ENCODE data around the gene RPAIN.
A peak's percentile ranks its signal among the peaks of the same experiment; 100 is the strongest.
"Not testable (repeated sequence)": the region's sequence is repeated elsewhere in the genome, so short reads cannot be mapped to it uniquely, and the experiment has no call there.

Gene RPAIN

DNA sequence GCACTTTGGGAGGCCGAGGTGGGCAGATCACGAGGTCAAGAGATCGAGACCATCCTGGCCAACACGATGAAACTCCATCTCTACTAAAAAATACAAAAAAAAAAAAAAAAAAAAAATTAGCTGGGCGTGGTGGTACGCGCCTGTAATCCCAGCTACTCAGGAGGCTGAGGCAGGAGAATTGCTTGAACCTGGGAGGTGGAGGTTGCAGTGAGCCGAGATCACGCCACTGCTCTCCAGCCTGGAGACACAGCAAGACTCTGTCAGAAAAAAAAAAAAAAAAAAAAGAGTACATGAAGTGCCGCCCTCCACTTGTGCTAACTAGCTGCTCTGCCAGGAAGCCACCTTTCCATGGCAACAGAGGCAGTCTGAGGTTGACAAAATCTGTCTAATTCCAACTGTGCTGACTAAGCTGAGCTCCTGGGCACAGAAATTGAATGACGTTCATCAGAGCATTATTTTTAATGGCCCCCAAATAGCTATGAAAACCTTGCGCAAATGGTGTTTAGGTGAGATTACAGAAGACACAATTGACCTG is 15.9 kb downstream of the RPAIN start:
- 83% methylated on average over 2 of the region's 12 CpGs for WGBS (ENCODE audit: insufficient coverage)
- not testable (repeated sequence) for H3K4me3 ChIP-seq (ENCODE audit: control insufficient read depth in 1 of 7, extremely low read depth in 1 of 7, insufficient read depth in 4 of 7, low read depth in 2 of 7, low read length in 6 of 7); H3K27me3 ChIP-seq (replicated peaks in 2 of 5; ENCODE audit: control insufficient read depth in 4 of 5, insufficient read depth in 5 of 5, low read length in 4 of 5); H3K9me3 ChIP-seq (ENCODE audit: control extremely low read depth in 1 of 5, control insufficient read depth in 4 of 5, insufficient read depth in 2 of 5, low read depth in 1 of 5, low read length in 4 of 5)
- H3K4me1 ChIP-seq (ENCODE audit: control extremely low read depth in 1 of 4, control insufficient read depth in 4 of 4, insufficient read depth in 4 of 4, low read length in 3 of 4) = peaks cover 17 to 35% (median 25%) of the 10 kb centered on the region in 4 experiments
- peak in 2 of 3 donors; percentile 68 to 73 for DNase-seq
- ChIA-PET CTCF (interaction anchor here (1.2 to 1.6 kb wide), 2 partner anchors 11 to 47 kb away, joined by 3 to 4 read pairs; no protein-coding TSS in a partner anchor), POLR2A (interaction anchor here (0.6 to 1.1 kb wide), 2 partner anchors 11 to 22 kb away, joined by 3 read pairs; no protein-coding TSS in a partner anchor)
- peaks cover 14 to 57% (median 41%) of the 10 kb centered on the region in 4 experiments for H3K36me3 ChIP-seq (ENCODE audit: control insufficient read depth in 4 of 4, insufficient read depth in 4 of 4, low read length in 3 of 4)
- H3K27ac ChIP-seq (ENCODE audit: insufficient read depth in 1 of 2, low read depth in 1 of 2, low read length in 2 of 2, poor library complexity in 1 of 2, severe bottlenecking in 2 of 2) = peak overlapping the region in 1 of 2 experiments; percentile 11

DNA sequence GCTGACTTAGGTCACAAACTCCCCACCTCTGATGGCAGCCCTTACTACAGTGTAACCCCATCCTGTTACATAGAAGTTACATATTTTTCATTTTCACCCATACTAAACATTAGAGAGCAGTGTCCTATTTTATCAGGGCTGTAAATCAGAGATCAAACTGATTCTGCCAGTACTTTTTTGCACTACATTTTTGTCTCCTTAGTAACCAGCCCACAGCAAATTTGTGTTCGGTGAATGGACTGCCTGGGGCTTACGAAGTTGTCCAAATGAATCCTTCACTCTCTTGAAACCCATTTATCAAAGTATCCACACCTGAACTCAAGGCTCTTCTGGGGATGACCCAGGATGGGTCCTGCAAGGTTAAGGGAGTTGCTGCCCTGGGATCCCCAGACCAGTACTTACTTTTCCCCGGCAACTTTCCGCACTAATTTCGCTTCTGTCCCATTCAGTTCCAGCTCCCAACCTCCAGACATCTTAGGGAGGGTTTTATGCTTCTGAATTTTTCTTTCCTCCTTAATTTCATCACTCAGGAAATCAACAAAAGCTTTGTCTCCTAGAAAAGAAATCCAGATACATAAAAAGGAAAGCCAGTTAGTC is 17.8 kb downstream of the RPAIN start:
- ChIA-PET CTCF (interaction anchor here (1.3 to 4.8 kb wide), 3 partner anchors 13 to 131 kb away, joined by 3 to 30 read pairs (median 4); partner anchors contain the start of genes NUP88 and RPAIN), POLR2A (interaction anchor here (1.1 kb wide), 1 partner anchor 10 kb away, joined by 3 read pairs; no protein-coding TSS in a partner anchor)
- Histone ChIP-seq H3K27ac (ENCODE audit: insufficient read depth in 1 of 2, low read depth in 1 of 2, low read length in 2 of 2, poor library complexity in 1 of 2, severe bottlenecking in 2 of 2) (peak overlapping the region; percentile 19 to 85), H3K36me3 (ENCODE audit: control insufficient read depth in 4 of 4, insufficient read depth in 4 of 4, low read length in 3 of 4) (peaks cover 17 to 47% (median 34%) of the 10 kb centered on the region in 4 experiments), H3K27me3 (replicated peaks in 2 of 5; ENCODE audit: control insufficient read depth in 4 of 5, insufficient read depth in 5 of 5, low read length in 4 of 5) (no peaks in the 10 kb centered on the region), H3K9me3 (ENCODE audit: control extremely low read depth in 1 of 5, control insufficient read depth in 4 of 5, insufficient read depth in 2 of 5, low read depth in 1 of 5, low read length in 4 of 5) (no peaks in the 10 kb centered on the region), H3K4me3 (ENCODE audit: control insufficient read depth in 1 of 7, extremely low read depth in 1 of 7, insufficient read depth in 4 of 7, low read depth in 2 of 7, low read length in 6 of 7) (peak overlapping the region in 6 of 7 experiments; percentile 68 to 100 (median 91)), H3K4me1 (ENCODE audit: control extremely low read depth in 1 of 4, control insufficient read depth in 4 of 4, insufficient read depth in 4 of 4, low read length in 3 of 4) (peaks cover 17 to 35% (median 25%) of the 10 kb centered on the region in 4 experiments)
- 93% methylated on average over 5 of the region's 5 CpGs for WGBS (ENCODE audit: insufficient coverage)
- no peak for DNase-seq

DNA sequence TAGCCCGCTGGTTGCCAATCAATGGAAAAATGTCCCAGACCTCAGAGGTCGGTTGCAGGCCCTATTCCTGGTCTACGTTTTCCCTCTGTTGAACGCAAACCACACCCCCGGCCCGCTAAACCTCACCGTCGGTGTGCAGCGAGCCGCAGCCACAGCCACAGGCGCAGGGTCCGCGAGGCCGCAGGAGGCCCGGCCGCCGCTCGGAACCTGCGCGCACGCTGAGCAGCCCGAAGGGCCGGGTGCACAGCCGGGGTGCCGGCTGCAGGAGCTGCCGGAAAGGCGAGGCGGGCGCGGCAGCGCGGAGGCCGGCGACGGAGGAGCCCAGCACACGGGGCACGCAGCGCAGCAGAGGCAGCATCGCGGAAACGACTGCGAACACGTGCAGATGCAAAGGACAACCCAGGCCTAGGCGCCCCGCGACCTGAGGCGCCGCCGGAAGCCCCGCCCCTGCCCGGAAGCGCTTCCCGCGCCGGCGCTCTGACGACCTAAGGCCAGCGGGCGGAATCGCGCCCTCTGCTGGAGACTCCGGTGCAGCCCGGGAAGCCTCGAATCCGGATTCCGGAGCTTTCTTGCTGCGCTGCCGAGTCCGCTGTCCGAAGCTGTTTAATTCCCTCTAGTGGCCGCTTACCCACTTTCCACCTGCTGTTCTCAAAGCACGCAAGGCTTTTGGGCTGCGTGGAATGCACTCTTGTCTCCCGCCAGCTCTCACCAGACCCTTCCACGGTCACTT is 18.9 kb downstream of the RPAIN start, which contains the start of gene C1QBP:
C1QBP (minus strand) TSS at position 440 of the 730 bp plus-strand sequence; CDS start at position 358, 82 bp downstream.
- under 1% methylated on average over 67 of the region's 75 CpGs for WGBS (ENCODE audit: insufficient coverage)
- ChIA-PET CTCF (interaction anchor here (0.5 to 4.8 kb wide), 16 partner anchors 9 to 1005 kb away, joined by 3 to 30 read pairs (median 3); partner anchors contain the start of genes NUP88, RPAIN and SPNS3), POLR2A (interaction anchor here (1.0 to 2.3 kb wide), 3 partner anchors 9 to 19 kb away, joined by 3 to 13 read pairs (median 3); partner anchors contain the start of genes NUP88 and RPAIN)
- Histone ChIP-seq H3K9me3 (ENCODE audit: control extremely low read depth in 1 of 5, control insufficient read depth in 4 of 5, insufficient read depth in 2 of 5, low read depth in 1 of 5, low read length in 4 of 5) (no peaks in the 10 kb centered on the region), H3K36me3 (ENCODE audit: control insufficient read depth in 4 of 4, insufficient read depth in 4 of 4, low read length in 3 of 4) (peaks cover 15 to 46% (median 32%) of the 10 kb centered on the region in 4 experiments), H3K27ac (ENCODE audit: insufficient read depth in 1 of 2, low read depth in 1 of 2, low read length in 2 of 2, poor library complexity in 1 of 2, severe bottlenecking in 2 of 2) (peak within 1 kb of the TSS; percentile 75 to 85), H3K4me1 (ENCODE audit: control extremely low read depth in 1 of 4, control insufficient read depth in 4 of 4, insufficient read depth in 4 of 4, low read length in 3 of 4) (peaks cover 17 to 35% (median 25%) of the 10 kb centered on the region in 4 experiments), H3K4me3 (ENCODE audit: control insufficient read depth in 1 of 7, extremely low read depth in 1 of 7, insufficient read depth in 4 of 7, low read depth in 2 of 7, low read length in 6 of 7) (peak within 1 kb of the TSS; percentile 68 to 100 (median 92)), H3K27me3 (replicated peaks in 2 of 5; ENCODE audit: control insufficient read depth in 4 of 5, insufficient read depth in 5 of 5, low read length in 4 of 5) (no peaks in the 10 kb centered on the region)
- peak; percentile 94 to 97 (median 96) for DNase-seq

DNA sequence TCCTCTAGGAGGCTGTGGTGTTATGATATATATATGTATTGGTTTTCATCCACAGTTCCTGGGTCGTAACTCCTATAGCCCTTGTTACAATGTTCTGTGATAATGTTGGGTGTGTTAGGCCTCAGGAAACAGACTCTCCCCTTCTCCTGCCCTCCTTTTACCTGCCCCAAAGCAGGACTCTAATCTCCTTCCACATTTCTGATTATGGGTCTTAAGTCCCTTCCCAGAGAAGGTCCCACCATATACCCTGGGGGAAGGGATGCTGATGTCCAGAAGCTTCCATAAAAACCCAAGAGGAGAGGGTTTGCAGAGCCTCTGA is 19.4 kb downstream of the RPAIN start:
- POLR2A ChIA-PET = interaction anchor here (1.0 to 2.3 kb wide), 2 partner anchors 10 to 20 kb away, joined by 3 to 13 read pairs; partner anchors contain the start of genes NUP88 and RPAIN
- no peaks in the 10 kb centered on the region for H3K27me3 ChIP-seq (replicated peaks in 2 of 5; ENCODE audit: control insufficient read depth in 4 of 5, insufficient read depth in 5 of 5, low read length in 4 of 5)
- peaks cover 17 to 35% (median 25%) of the 10 kb centered on the region in 4 experiments for H3K4me1 ChIP-seq (ENCODE audit: control extremely low read depth in 1 of 4, control insufficient read depth in 4 of 4, insufficient read depth in 4 of 4, low read length in 3 of 4)
- H3K27ac ChIP-seq (ENCODE audit: insufficient read depth in 1 of 2, low read depth in 1 of 2, low read length in 2 of 2, poor library complexity in 1 of 2, severe bottlenecking in 2 of 2) = peak overlapping the region in 1 of 2 experiments; percentile 85
- H3K4me3 ChIP-seq (ENCODE audit: control insufficient read depth in 1 of 7, extremely low read depth in 1 of 7, insufficient read depth in 4 of 7, low read depth in 2 of 7, low read length in 6 of 7) = peak overlapping the region in 6 of 7 experiments; percentile 68 to 100 (median 94)
- WGBS (ENCODE audit: insufficient coverage) = no CpG with 5 or more reads among the region's 1 CpG
- H3K36me3 ChIP-seq (ENCODE audit: control insufficient read depth in 4 of 4, insufficient read depth in 4 of 4, low read length in 3 of 4) = peaks cover 14 to 47% (median 33%) of the 10 kb centered on the region in 4 experiments
- CTCF ChIA-PET = interaction anchor here (0.5 to 4.8 kb wide), 16 partner anchors 9 to 1006 kb away, joined by 3 to 30 read pairs (median 3); partner anchors contain the start of genes NUP88, RPAIN and SPNS3
- no peaks in the 10 kb centered on the region for H3K9me3 ChIP-seq (ENCODE audit: control extremely low read depth in 1 of 5, control insufficient read depth in 4 of 5, insufficient read depth in 2 of 5, low read depth in 1 of 5, low read length in 4 of 5)
- DNase-seq = no peak

DNA sequence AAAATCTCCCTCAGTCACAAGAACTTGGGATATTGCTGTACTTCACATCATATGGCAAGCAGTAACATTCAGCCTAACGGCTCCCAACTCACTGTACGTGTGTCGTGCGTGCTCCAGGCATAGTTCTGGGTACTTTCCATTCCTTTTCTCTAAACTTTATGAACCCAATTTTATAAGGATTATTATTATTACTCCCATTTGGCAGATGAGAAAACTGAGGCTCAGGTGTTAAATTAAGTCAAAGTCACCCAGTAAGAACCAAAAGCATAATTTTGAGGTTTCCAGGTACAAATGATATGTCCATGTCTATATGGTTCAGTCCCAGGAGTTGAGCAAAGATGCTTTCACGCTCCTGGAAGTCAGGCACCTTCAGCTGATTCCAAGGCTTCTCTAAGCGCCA is 23.7 kb downstream of the RPAIN start:
- Histone ChIP-seq H3K36me3 (ENCODE audit: control insufficient read depth in 4 of 4, insufficient read depth in 4 of 4, low read length in 3 of 4) (peaks cover 25 to 57% (median 48%) of the 10 kb centered on the region in 4 experiments), H3K27ac (ENCODE audit: insufficient read depth in 1 of 2, low read depth in 1 of 2, low read length in 2 of 2, poor library complexity in 1 of 2, severe bottlenecking in 2 of 2) (no peak overlapping the region), H3K27me3 (replicated peaks in 2 of 5; ENCODE audit: control insufficient read depth in 4 of 5, insufficient read depth in 5 of 5, low read length in 4 of 5) (no peaks in the 10 kb centered on the region), H3K4me1 (ENCODE audit: control extremely low read depth in 1 of 4, control insufficient read depth in 4 of 4, insufficient read depth in 4 of 4, low read length in 3 of 4) (peaks cover 3 to 7% (median 5%) of the 10 kb centered on the region in 4 experiments), H3K4me3 (ENCODE audit: control insufficient read depth in 1 of 7, extremely low read depth in 1 of 7, insufficient read depth in 4 of 7, low read depth in 2 of 7, low read length in 6 of 7) (no peak overlapping the region), H3K9me3 (ENCODE audit: control extremely low read depth in 1 of 5, control insufficient read depth in 4 of 5, insufficient read depth in 2 of 5, low read depth in 1 of 5, low read length in 4 of 5) (no peaks in the 10 kb centered on the region)
- POLR2A ChIA-PET = no interaction called here
- DNase-seq = no peak
- CTCF ChIA-PET = no interaction called here
- 100% methylated on average over 5 of the region's 6 CpGs for WGBS (ENCODE audit: insufficient coverage)

DNA sequence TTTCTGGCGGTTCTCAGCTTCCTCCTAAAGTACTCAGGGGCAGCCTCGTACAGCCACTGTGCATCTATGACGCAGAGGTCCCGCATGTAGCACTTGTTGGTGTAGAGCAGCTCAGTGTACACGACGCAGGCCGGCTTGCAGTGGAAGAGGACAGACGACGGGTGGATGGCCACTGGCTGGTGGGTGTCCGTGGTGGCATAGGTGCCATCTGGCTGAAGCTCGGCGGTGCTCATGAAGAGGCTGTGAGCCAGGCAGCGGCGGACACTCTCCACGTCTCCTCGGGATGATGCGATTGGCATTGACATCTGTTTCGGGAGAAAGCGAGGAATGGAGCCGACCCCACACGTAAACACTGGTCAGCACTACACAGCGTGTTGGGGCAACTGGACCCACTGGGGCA is 24.2 kb downstream of the RPAIN start:
- DNase-seq = no peak
- Histone ChIP-seq H3K9me3 (ENCODE audit: control extremely low read depth in 1 of 5, control insufficient read depth in 4 of 5, insufficient read depth in 2 of 5, low read depth in 1 of 5, low read length in 4 of 5) (no peaks in the 10 kb centered on the region), H3K27me3 (replicated peaks in 2 of 5; ENCODE audit: control insufficient read depth in 4 of 5, insufficient read depth in 5 of 5, low read length in 4 of 5) (no peaks in the 10 kb centered on the region), H3K36me3 (ENCODE audit: control insufficient read depth in 4 of 4, insufficient read depth in 4 of 4, low read length in 3 of 4) (peaks cover 25 to 60% (median 50%) of the 10 kb centered on the region in 4 experiments), H3K4me3 (ENCODE audit: control insufficient read depth in 1 of 7, extremely low read depth in 1 of 7, insufficient read depth in 4 of 7, low read depth in 2 of 7, low read length in 6 of 7) (no peak overlapping the region), H3K4me1 (ENCODE audit: control extremely low read depth in 1 of 4, control insufficient read depth in 4 of 4, insufficient read depth in 4 of 4, low read length in 3 of 4) (peaks cover 3 to 6% (median 4%) of the 10 kb centered on the region in 4 experiments), H3K27ac (ENCODE audit: insufficient read depth in 1 of 2, low read depth in 1 of 2, low read length in 2 of 2, poor library complexity in 1 of 2, severe bottlenecking in 2 of 2) (no peak overlapping the region)
- ChIA-PET POLR2A (no interaction called here), CTCF (interaction anchor here (1.0 kb wide), 1 partner anchor 196 kb away, joined by 3 read pairs; no protein-coding TSS in a partner anchor)
- WGBS (ENCODE audit: insufficient coverage) = 99% methylated on average over 22 of the region's 22 CpGs
